CD4-positive, alpha-beta T cell treated with Interleukin-17A for 4 hours (primary cell): ENCODE results near the gene FBXO31.
"Not testable (repeated sequence)": the region's sequence is repeated elsewhere in the genome, so short reads cannot be mapped to it uniquely, and the experiment has no call there.

Experiments used
- DNase-seq: peaks from one replicate; pipeline ENCODE4 v3.0.0-alpha.2; 2020; ENCODE audit warnings: mixed read lengths

The FBXO31 gene

DNA sequence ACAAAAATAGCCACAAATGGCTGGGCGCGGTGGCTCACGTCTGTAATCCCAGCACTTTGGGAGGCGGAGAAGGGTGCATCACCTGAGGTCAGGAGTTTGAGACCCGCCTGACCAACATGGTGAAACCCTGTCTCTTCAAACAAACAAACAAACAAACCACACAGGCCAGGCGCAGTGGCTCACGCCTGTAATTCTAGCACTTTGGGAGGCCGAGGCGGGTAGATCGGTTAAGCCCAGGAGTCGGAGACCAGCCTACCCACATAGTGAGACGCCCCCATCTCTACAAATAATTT is 1.2 kb upstream of the FBXO31 start:
- not testable (repeated sequence) for DNase-seq

- DNase-seq: no peak
These were observed 742 bp upstream of the FBXO31 start for GRCh38 chr16:87384162-87384874.

- DNase-seq: no peak
These were observed 1.4 kb downstream of the FBXO31 start for GRCh38 chr16:87382023-87382785.

GRCh38 chr16:87380881-87381280 is 2.7 kb downstream of the FBXO31 start:
- no peak for DNase-seq

GRCh38 chr16:87380403-87380802 is 3.2 kb downstream of the FBXO31 start:
- no peak for DNase-seq

- DNase-seq: not testable (repeated sequence)
These were observed 4.2 kb downstream of the FBXO31 start for GRCh38 chr16:87379312-87379752.

GRCh38 chr16:87376660-87377059 is 6.9 kb downstream of the FBXO31 start:
- no peak for DNase-seq

DNA sequence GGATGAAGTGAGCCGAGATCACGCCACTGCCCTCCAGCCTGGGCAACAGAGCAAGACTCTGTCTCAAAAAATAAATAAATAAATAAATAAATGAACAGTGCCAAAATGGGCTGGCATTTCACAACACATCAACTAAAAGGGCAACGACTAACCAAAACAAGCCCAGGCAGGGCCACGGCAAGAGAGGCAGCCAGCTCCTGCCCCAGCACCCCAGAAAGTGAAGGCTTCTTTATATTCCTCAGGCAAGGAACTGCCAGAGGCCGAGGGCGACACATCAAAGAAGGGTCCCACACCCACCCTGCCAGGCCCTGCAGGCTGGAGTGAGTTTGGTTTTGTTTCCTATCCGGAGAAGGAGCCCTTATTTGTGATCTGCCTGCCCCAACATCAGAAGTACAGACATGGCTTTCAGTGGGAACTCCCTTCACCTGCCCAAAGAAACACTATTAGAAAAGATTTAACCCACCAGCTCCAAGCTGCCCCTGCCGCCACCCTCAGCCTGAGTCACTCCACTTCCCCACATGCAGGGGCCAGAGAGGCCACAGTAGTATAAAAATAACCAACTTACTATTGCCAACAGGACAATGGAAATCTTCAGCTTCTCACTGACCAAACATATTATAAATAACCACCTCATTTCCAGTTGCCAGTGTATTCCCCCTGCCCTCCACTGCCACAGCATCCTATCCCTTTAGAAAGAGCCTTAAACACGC is 8.0 kb downstream of the FBXO31 start:
- DNase-seq: no peak

- no peak for DNase-seq
These were observed 9.3 kb downstream of the FBXO31 start for GRCh38 chr16:87374313-87374712.

DNA sequence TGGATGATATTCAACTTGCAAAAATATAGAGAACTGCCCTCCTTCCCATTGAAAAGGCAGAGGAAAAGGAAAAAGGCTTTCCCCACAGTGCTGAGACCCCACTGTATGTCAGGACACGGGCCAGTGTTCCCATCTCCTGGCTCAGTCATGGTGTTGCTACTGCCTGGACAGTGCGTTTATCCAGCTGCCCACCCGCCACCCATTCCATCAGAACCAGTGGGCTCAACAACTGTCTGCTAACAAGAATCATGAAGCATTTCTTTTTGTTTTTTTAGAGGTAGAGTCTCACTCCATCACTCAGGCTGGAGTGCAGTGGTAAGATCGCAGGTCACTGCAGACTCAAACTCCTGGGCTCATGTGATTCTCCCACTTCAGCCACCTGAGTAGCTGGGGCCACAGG is 11.3 kb downstream of the FBXO31 start:
- no peak for DNase-seq

DNA sequence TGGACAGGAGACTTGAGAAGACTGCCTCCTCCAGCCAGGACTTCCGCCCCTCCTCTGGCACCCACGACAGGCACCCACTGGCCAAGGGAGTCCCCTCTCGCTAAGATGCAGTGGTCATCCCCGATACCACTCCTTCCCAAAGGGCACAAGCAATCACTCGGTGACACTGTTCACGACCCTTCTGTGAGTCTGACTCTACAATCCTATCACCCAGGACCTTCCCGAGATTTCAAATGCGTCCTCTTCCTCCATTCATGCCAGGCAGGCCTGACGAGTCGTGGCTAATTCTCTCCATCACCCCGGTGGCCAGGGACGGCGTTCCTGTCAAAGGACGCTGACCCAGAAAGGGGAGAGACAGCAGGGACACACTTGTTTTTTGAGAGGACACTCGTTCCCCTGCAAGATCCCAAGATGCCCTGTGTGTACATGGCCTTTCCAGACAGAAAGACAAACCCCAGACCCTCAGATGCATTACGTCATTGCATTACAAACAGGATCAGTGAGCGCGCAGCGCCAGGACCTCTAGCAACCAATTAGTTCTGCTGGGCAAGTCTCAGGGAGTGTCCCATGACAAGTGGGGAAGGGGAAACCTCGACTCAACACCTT is 12.2 kb downstream of the FBXO31 start:
- no peak for DNase-seq

DNA sequence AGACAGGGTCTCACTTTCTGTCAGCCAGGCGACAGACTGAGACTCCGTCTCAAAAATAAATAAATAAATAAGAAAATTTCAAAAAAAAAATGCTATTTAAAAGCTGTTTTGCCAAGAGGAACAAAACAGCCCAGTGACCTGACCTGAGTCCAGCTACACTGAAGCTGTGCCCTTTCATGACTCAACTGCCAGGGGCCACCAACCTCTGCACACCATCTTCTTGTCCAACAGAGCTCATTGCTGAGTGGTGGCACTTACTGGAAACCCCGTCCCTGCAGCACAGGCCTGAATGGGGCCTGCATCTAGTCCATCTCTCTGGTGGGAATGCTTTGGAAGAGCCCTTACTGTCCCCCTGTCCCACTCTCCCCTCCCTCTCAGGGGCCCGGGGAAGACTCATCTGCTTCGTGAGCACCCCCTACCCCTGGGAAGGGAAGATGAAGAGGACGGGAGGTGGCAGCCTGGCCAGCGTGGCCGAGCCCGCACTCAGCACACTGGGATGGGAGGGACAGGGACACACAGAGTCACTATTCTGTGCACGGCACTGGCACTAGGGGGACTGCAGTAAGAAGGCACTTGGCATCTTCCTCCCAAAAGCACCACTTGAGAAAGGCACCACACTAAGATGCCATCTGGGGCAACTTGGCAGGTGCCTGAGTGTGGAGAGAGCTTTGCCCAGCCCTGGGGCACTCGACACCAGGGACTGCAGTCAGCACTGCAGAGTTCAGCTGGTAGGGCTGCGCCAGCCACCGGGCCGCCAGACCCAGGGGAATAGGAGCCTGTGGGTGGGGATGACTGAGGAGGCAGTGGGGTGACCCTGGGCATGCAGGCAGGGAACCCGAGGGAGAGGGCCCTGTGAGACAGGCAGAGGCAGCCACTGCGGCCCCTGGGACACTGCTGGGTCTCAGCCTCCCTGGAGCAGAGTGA is 13.5 kb downstream of the FBXO31 start:
- DNase-seq: no peak

DNA sequence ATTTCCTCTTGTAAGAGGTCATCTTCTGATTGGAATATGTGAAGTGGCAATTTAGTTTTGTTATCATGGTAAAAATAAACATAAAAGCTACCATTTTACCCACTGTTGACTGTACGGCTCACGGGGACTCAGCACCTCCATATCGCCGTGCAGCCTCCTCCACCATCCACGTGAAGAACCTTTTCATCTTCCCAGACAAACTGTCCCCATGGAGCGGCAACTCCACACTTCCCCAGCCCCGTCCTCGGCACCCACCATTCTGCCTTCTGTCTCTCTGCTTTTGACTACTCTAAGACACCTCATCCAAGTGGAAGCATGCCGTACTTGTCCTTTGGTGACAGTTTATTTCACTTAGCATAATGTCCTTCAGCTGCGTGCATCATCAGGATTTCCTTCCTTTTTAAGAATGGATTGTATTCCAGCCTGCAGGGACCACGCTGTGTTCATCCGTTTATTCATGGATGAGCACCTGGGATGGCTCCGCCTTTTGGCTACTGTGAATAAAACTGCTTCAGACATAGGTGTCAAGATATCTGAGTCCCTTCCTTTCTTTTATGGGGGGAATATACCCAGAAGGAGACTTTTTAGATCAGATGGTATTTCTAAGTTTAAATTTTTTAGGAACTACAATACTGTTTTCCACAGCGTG is 14.3 kb downstream of the FBXO31 start:
- no peak for DNase-seq

GRCh38 chr16:87368029-87368770 is 15.4 kb downstream of the FBXO31 start:
- DNase-seq: no peak

- no peak for DNase-seq
These were observed 16.0 kb downstream of the FBXO31 start for GRCh38 chr16:87367529-87367928.

DNA sequence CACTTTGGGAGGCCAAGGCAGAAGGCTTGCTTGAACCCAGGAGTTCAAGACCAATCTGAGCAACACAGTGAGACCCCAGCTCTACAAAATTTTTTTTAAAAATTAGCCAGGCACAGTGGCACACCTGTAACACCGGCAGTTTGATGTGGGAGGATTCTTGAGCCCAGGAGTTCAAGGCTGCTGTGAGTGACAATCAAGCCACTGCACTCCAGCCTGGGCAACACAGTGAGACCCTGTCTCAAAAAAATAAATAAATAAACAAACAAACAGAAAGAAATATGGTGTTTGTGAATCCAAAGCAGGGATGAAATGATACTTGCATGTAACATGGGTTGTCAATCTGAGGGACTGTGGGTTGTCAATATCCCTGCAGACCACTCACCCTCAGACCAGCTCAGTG is 16.6 kb downstream of the FBXO31 start:
- no peak for DNase-seq

GRCh38 chr16:87366288-87366687 is 17.3 kb downstream of the FBXO31 start:
- DNase-seq: no peak

GRCh38 chr16:87365021-87365713 is 18.4 kb downstream of the FBXO31 start:
- no peak for DNase-seq

- DNase-seq: no peak
These were observed 19.7 kb downstream of the FBXO31 start for GRCh38 chr16:87363771-87364455.
